ENCODE measurements around the gene PTTG1IP. TPM values are rescaled to one million over a fixed set of nuclear protein-coding genes. Genes with fewer than 3 reads are reported as not detected.
A peak's percentile ranks its signal among the peaks of the same experiment; 100 is the strongest.

Gene PTTG1IP
- total RNA-seq, 1 donor from 2014 or later = 107 TPM

DNA sequence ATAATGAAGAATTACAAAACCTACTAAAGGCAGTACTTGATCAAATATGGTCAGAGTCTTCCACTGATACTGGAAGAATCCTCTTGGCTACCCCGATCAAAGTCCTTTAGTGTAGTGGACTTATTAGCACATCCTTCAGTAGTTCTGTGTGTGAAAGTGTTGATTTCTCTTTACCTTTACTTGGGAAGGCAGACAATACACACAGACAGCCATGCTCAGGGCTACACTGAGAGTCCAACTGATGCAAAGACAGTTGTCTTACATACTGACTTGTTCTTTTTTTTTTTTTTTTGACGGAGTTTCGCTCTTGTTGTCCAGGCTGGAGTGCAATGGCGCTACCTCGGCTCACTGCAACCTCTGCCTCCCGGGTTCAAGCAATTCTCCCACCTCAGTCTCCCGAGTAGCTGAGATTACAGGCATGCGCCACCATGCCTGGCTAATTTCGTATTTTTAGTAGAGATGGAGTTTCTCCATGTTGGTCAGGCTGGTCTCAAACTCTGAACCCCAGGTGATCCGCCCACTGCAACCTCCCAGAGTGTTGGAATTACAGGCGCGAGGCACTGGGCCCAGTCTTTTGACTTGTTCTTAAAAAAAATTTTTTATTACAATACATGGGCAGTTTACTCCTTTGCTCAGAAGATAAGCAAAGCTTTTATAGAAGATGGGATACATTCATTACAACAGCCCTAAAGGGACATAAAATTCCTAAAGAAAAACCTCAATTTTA is 3.5 kb upstream of the PTTG1IP start:
- no peak for FAIRE-seq
- TF ChIP-seq CTCF (IDR thresholded peaks at IDR 0.05; ENCODE audit: insufficient read depth, low read length, severe bottlenecking) = no peak

GRCh38 chr21:44875316-44875700 is 1.8 kb upstream of the PTTG1IP start:
- Histone ChIP-seq H3K27me3 (ENCODE audit: control insufficient read depth, insufficient read depth, low read length) (no peaks in the 10 kb centered on the region), H3K36me3 (ENCODE audit: control insufficient read depth, insufficient read depth, low read length) (no peaks in the 10 kb centered on the region), H3K4me3 (ENCODE audit: low read depth, low read length) (peak overlapping the region; percentile 72)
- DNase-seq (ENCODE audit: low read depth) = peak; percentile 63
- TF ChIP-seq CTCF (IDR thresholded peaks at IDR 0.05; ENCODE audit: insufficient read depth, low read length, severe bottlenecking) = no peak
- no peak for FAIRE-seq

More for the DNA sequence above, 3.5 kb upstream of the PTTG1IP start:
- Histone ChIP-seq H3K4me3 (ENCODE audit: low read depth, low read length) (no peak overlapping the region), H3K36me3 (ENCODE audit: control insufficient read depth, insufficient read depth, low read length) (no peaks in the 10 kb centered on the region), H3K27me3 (ENCODE audit: control insufficient read depth, insufficient read depth, low read length) (no peaks in the 10 kb centered on the region)
- no peak for DNase-seq (ENCODE audit: low read depth)

DNA sequence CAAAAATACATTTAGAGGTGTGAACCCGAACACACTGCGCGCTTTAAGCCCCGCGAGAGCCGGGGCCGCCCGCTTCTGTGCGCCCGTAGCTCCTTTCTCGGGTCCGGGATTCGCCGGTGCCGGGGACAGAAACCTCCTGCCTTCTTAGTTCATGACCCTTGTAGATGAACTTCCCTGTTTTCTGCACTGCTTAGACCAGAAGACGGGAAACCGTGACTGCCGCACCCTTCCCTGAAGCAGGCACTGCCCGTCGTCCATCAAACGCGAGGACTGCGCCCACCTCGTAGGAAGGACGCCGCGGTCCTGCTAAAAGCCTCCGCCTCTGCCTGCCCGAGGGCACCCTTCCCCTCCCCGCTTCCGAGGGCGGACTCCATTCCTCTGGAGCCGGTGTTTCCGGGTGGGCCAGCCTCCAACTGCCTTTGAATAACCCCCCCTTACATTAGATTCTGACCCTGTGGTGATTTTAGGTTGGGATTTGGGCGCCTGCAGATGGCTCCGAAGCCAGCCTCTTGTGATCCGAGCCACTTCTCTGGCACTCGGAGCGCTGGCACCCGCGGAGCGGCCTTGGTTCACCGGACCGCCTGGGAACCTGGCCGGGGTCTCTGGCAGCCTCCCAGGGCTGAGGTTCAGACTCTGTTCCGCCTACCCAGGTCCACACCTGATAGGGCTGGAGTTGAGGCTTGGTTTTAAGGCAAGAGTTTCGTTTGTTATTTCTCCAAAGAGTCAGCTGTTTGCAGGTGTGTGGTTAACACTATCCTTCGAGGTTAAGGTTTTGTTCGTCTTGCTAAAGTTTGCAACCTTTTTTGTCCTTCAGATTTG is 1.2 kb upstream of the PTTG1IP start:
- no peak for TF ChIP-seq CTCF (IDR thresholded peaks at IDR 0.05; ENCODE audit: insufficient read depth, low read length, severe bottlenecking)
- Histone ChIP-seq H3K27me3 (ENCODE audit: control insufficient read depth, insufficient read depth, low read length) (no peaks in the 10 kb centered on the region), H3K36me3 (ENCODE audit: control insufficient read depth, insufficient read depth, low read length) (no peaks in the 10 kb centered on the region), H3K4me3 (ENCODE audit: low read depth, low read length) (peak overlapping the region; percentile 72)
- FAIRE-seq = no peak
- peak; percentile 9 for DNase-seq (ENCODE audit: low read depth)

GRCh38 chr21:44874240-44874496 is 678 bp upstream of the PTTG1IP start:
- DNase-seq (ENCODE audit: low read depth) = peak; percentile 6
- no peak for FAIRE-seq

GRCh38 chr21:44872649-44873355 is 688 bp downstream of the PTTG1IP start:
- no peak for TF ChIP-seq CTCF (IDR thresholded peaks at IDR 0.05; ENCODE audit: insufficient read depth, low read length, severe bottlenecking)
- no peak for FAIRE-seq
- no peak for DNase-seq (ENCODE audit: low read depth)
- Histone ChIP-seq H3K27me3 (ENCODE audit: control insufficient read depth, insufficient read depth, low read length) (no peaks in the 10 kb centered on the region), H3K4me3 (ENCODE audit: low read depth, low read length) (peak overlapping the region; percentile 72), H3K36me3 (ENCODE audit: control insufficient read depth, insufficient read depth, low read length) (peaks cover 2% of the 10 kb centered on the region)

More at GRCh38 chr21:44874240-44874496, 678 bp upstream of the PTTG1IP start:
- TF ChIP-seq CTCF (IDR thresholded peaks at IDR 0.05; ENCODE audit: insufficient read depth, low read length, severe bottlenecking) = no peak
- H3K27me3 ChIP-seq (ENCODE audit: control insufficient read depth, insufficient read depth, low read length) = no peaks in the 10 kb centered on the region
- H3K36me3 ChIP-seq (ENCODE audit: control insufficient read depth, insufficient read depth, low read length) = no peaks in the 10 kb centered on the region
- H3K4me3 ChIP-seq (ENCODE audit: low read depth, low read length) = peak overlapping the region; percentile 72
